Measurements from ENCODE around the gene MTMR12.

MTMR12 gene

GRCh38 chr5:32276173-32276853 is 36.4 kb downstream of the MTMR12 start:
- DNase-seq (ENCODE audit: low read depth in 2 of 2), result no peak

- no peak for DNase-seq (ENCODE audit: low read depth in 2 of 2)
Observed at GRCh38 chr5:32275396-32275741, 37.4 kb downstream of the MTMR12 start.

DNA sequence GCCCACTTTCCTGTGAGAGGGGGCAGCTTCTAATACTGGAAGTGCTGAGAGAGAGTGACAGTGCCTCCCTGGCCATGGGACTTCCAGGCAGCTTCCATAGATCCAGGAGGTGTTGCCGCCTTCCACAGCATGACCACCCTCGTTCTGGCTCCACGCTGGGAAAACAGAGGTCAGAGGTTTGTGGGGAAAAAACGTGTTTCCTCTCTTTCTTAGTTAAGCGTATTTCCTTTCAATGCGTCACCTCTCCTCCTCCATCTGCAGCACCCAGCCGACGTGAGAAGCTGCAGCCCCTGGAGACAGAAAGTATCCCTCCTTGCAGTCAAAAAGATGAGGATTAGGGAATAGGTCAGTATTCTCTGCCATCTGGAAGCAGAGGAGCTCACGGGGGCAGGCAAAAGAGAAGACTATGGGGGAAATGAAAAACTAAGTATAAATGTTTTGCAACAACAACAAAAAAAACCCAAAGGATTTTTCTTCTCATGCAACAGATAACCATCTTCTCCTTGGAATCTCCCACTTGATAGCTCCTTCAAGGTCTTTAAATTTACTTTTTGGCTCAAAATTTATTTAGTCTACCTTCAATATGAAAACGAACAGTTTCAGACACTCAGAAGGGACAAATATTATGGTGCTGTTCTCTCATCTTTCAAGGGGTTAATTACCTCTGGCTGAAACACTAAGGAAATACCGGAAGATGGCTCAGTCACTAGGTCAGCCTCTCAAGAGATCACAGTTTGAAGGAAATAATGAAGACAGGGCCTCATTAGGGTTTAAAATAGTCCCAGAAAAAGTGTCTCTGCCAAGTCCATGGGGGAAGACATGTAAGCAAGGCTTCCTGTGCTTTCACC is 38.0 kb downstream of the MTMR12 start:
- DNase-seq (ENCODE audit: low read depth in 2 of 2), result no peak

DNA sequence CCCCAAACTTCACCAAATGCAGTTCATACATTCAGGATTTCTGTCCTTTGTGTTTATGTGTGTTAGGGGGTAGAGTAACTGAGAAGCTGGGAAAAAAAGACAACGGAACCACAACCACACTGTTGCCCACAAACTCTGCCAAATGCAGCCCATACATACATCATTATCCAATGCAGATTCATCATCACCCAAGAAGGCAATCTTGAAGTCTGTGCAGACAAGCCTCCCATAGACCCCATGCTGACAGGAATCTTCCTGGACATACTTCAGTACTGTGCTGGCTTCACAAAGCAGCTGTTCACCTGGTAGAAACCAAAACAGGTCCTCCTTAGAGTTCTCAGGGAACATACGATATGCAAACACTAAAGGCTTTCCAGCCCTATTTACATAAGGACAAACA is 38.9 kb downstream of the MTMR12 start:
- DNase-seq (ENCODE audit: low read depth in 2 of 2), result no peak

GRCh38 chr5:32272746-32273145 is 40.0 kb downstream of the MTMR12 start:
- DNase-seq (ENCODE audit: low read depth in 2 of 2), result no peak

- no peak for DNase-seq (ENCODE audit: low read depth in 2 of 2)
Observed at GRCh38 chr5:32270946-32271345, 41.8 kb downstream of the MTMR12 start.

DNA sequence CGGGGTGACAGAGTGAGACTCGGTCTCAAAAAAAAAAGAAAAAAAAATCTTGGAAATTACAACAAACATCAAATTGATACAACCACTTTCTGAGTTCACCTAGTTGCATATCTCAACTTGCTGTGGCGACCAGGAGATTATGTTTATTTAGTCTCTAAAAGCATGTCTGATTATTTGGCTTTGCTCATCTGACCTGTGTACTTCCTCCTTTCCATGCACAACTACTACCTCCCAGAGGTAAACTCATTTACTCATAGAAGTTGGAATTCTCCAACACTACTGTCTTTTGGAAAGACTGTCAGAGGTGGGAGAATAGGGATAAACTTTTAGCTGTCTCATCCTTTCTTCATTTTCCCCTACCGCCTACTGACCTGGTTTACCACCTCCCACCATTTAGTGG is 42.6 kb downstream of the MTMR12 start:
- no peak for DNase-seq (ENCODE audit: low read depth in 2 of 2)

DNA sequence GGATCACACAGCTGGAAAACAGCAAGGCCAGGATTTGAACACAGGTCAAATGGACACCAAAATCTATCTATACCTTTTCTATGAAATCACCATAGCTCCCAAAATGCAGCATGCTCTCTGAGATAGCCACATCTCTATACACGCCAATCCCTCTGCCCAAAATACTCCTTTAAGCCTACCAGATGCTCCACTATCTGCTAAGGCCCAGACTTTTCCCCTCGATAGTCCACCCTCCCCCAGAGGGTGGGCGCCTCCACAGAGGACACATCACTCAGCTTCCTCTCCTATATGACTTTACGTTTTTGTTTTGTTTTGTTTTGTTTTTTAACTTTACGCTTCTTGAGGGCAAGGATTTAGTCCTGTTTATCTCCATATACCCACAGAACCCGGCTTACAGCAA is 46.8 kb downstream of the MTMR12 start:
- no peak for DNase-seq (ENCODE audit: low read depth in 2 of 2)

GRCh38 chr5:32264957-32265572 is 47.7 kb downstream of the MTMR12 start:
- DNase-seq (ENCODE audit: low read depth in 2 of 2), result no peak

DNA sequence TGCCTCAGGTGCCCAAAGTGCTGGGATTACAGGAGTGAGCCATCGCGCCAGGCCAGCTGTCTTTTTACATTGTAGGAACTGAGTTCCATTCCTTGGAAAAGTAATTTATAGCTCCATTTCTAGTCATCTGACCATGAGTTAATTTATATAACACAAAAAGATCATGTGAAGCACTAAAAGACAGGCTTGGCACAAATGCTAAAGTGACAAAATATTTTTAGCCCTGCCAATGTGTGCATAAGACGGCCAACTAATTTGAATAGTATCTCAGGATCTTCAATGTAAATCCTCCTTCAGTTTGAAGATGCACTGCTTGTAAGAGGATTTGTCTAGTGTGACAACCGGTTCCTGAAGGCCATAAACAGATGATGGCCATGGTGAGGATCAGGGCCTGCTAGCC is 49.1 kb downstream of the MTMR12 start:
- DNase-seq (ENCODE audit: low read depth in 2 of 2), result no peak

- peak in 1 of 2 donors; percentile 5 for DNase-seq (ENCODE audit: low read depth in 2 of 2)
Observed at GRCh38 chr5:32261198-32261597, 51.5 kb downstream of the MTMR12 start.

DNA sequence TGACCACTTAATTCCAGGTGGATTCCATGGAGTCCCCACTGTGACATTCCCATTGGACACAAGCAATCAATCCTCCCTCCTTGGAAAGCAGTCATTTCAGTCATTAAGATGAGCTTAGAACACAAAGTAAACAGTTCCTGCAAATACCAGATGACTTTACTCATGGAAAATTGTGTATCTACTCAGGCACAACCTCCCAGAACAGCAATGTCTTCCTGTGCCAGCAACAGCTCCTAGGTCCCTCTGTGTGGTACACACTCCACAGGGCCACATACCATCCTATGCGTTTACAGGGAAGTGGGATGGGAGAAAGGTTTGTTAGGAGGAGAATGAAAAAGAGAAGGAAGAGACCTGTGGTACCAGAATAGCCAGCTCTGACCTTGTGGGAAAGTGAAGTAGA is 53.7 kb downstream of the MTMR12 start:
- DNase-seq (ENCODE audit: low read depth in 2 of 2), result no peak

GRCh38 chr5:32258424-32258823 is 54.3 kb downstream of the MTMR12 start:
- no peak for DNase-seq (ENCODE audit: low read depth in 2 of 2)

- no peak for DNase-seq (ENCODE audit: low read depth in 2 of 2)
Observed at GRCh38 chr5:32255540-32255900, 57.2 kb downstream of the MTMR12 start.

- DNase-seq (ENCODE audit: low read depth in 2 of 2), result no peak
Observed at GRCh38 chr5:32254881-32255539, 57.7 kb downstream of the MTMR12 start.

DNA sequence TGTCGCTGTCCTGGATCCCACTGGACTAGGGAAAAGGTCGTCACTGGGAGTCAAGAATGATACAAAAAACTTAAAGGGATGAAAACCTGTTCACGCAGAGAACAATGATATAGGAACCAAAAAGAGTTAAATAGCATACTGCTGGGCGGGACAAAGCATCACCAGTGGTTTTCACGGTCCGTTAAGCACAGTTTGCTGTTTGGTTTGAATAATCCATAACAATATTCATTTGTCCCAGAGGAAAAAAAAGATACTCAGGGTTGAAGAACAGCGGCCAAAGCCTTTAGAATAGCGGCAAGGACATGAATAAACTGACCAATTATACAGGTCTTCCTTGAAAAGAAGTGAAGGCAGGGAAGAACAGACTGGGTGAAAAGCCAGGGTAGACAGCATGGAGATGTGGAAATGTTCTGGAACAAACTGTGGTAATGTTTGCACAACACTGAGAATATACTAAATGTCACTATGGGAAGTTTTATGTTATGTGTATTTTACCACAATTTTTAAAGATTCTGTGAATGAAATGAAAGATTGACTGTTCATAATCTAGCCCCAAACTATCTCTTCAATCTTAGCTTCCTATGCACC is 60.8 kb downstream of the MTMR12 start:
- no peak for DNase-seq (ENCODE audit: low read depth in 2 of 2)

DNA sequence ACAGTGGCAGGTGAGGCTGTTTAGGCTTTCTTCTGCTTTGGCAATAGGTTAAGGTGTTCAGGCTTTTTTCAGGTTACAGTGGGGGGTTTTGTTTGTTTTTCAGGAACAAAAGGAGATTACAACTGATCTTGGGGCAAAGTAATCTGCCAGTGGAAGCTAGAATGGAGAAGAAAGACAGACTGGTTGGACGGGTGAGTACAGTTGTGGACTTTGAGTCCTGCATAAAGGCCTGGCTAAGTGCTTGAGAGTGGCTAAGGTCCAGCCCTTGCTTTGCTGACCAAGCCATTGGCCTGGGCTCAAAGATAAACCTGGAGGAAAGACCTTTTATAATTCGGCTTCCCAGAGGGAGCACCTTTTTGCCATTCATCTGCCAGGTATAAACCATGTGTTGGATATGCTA is 63.1 kb downstream of the MTMR12 start:
- no peak for DNase-seq (ENCODE audit: low read depth in 2 of 2)

GRCh38 chr5:32245742-32246141 is 67.0 kb downstream of the MTMR12 start:
- DNase-seq (ENCODE audit: low read depth in 2 of 2), result no peak

- DNase-seq (ENCODE audit: low read depth in 2 of 2), result no peak
Observed at GRCh38 chr5:32244017-32244416, 68.7 kb downstream of the MTMR12 start.

- DNase-seq (ENCODE audit: low read depth in 2 of 2), result no peak
Observed at GRCh38 chr5:32241034-32241783, 71.5 kb downstream of the MTMR12 start.

- DNase-seq (ENCODE audit: low read depth in 2 of 2), result no peak
Observed at GRCh38 chr5:32239385-32239784, 73.4 kb downstream of the MTMR12 start.

All from stimulated activated CD4-positive, alpha-beta T cell treated with anti-CD3 and anti-CD28 coated beads, Interleukin-4, amount 100 ng/mL, for 48 hours (primary cell).